ENCODE measurements around the gene STK10.

Gene STK10

DNA sequence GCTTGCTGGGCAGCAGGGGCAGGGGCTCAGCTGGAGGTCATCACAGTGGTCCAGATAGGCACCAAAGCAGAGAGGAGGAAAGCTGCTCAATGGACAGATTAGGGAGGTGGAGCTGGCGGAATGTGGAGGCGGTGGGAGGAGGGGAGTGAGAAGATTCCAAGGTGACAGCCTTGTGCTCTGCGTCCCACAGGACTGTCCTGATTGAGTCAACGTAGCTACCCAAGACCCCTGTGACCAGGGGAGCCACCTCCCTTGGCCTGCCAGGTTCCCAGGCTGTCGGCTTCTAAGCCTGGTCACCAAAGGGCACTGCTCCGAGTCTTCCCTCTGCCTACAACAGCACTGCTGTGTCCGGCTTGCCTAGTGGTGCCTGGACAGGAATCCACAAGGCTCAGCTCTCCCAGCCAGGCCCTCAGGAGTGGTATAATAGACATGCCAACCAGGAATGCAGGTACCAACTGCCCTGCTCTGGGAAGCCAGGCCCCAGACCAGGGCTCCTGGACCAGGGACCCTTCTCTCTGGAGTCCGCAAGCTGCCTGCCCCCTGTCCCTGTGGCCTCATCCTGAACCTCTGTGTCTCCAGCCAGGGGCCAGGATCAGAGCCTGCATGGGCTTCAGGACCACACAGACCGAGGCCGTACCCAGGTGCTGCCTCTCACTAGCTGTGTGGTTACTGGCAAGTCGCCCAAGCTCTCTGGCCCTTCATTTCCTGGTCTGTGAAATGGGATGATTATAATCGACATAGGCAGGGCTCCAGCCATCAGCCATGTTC, 67.9 kb downstream of the STK10 start:
- H3K4me1 ChIP-seq = no peaks in the 10 kb centered on the region
- H3K4me3 ChIP-seq (ENCODE audit: low read depth, low read length) = no peak overlapping the region
- no peaks in the 10 kb centered on the region; the same call in 1 of the 2 replicates for H3K36me3 ChIP-seq
- H3K9me3 ChIP-seq = no peaks in the 10 kb centered on the region
- DNase-seq = no peak
- no peaks in the 10 kb centered on the region for H3K27me3 ChIP-seq
- TF ChIP-seq, protein P1, sequence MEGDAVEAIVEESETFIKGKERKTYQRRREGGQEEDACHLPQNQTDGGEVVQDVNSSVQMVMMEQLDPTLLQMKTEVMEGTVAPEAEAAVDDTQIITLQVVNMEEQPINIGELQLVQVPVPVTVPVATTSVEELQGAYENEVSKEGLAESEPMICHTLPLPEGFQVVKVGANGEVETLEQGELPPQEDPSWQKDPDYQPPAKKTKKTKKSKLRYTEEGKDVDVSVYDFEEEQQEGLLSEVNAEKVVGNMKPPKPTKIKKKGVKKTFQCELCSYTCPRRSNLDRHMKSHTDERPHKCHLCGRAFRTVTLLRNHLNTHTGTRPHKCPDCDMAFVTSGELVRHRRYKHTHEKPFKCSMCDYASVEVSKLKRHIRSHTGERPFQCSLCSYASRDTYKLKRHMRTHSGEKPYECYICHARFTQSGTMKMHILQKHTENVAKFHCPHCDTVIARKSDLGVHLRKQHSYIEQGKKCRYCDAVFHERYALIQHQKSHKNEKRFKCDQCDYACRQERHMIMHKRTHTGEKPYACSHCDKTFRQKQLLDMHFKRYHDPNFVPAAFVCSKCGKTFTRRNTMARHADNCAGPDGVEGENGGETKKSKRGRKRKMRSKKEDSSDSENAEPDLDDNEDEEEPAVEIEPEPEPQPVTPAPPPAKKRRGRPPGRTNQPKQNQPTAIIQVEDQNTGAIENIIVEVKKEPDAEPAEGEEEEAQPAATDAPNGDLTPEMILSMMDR (IDR thresholded peaks at IDR 0.05; ENCODE audit: low read depth, low read length) = no peak

DNA sequence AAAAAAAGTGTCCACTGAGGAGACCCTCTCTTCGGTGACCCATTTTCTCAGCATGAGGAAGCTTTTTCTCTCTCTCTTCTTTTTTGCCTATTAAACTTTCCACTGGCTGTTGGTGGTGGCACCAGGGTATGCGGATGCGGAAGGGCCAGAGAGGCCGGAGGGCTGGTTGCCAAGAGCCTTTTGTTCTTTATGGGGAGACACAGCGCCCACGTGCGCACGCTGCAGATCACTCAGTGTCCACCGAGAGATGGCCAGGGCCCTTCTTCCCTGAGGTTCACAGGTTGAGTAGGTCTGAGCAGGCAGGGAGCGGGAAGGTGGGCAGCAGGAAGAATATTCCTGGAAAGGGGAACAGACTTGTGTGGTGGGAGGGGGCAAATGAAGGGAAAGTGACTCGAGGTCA, 69.1 kb downstream of the STK10 start:
- no peaks in the 10 kb centered on the region; the same call in 1 of the 2 replicates for H3K36me3 ChIP-seq
- TF ChIP-seq, protein P1 (IDR thresholded peaks at IDR 0.05; ENCODE audit: low read depth, low read length) = no peak

DNA sequence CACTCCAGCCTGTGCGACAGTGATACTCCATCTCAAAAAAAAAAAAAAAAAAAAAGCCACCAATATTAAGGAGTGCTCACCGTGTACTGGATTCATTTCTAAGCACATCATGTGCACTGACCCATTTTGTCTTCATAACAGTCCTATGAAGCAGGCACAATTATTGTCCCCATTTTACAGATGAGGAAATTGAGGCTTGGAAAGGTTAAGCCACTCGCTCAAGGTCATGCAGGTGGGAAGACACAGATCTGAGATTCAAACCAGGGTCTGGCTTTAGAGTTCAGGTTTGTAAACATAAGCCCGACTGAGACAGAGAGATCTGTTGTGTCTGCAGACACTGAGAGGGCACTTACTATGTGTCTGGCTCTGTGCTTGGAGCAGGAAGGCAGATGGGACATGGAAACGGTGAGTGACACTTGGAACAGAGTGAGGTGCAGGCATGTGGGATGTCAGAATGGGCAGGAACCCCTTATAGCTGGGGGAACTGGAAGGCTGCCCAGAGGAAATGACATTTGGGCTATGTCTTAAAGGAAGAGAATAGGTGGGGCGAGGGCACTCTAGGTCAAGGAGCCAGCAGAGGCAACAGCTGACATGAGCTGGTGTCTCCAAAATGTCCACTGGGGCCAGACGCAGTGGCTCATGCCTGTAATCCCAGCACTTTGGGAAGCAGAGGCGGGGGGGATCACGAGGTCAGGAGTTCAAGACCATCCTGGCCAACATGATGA, 69.9 kb downstream of the STK10 start:
- Histone ChIP-seq H3K36me3 (no peaks in the 10 kb centered on the region; the same call in 1 of the 2 replicates), H3K27me3 (no peaks in the 10 kb centered on the region), H3K4me3 (ENCODE audit: low read depth, low read length) (no peak overlapping the region), H3K4me1 (no peaks in the 10 kb centered on the region), H3K9me3 (no peaks in the 10 kb centered on the region)
- DNase-seq = no peak
- TF ChIP-seq, protein P1 (IDR thresholded peaks at IDR 0.05; ENCODE audit: low read depth, low read length) = no peak

More for the DNA sequence above, 69.1 kb downstream of the STK10 start:
- no peaks in the 10 kb centered on the region for H3K27me3 ChIP-seq
- H3K9me3 ChIP-seq = no peaks in the 10 kb centered on the region
- H3K4me3 ChIP-seq (ENCODE audit: low read depth, low read length) = no peak overlapping the region
- no peak for DNase-seq
- no peaks in the 10 kb centered on the region for H3K4me1 ChIP-seq

DNA sequence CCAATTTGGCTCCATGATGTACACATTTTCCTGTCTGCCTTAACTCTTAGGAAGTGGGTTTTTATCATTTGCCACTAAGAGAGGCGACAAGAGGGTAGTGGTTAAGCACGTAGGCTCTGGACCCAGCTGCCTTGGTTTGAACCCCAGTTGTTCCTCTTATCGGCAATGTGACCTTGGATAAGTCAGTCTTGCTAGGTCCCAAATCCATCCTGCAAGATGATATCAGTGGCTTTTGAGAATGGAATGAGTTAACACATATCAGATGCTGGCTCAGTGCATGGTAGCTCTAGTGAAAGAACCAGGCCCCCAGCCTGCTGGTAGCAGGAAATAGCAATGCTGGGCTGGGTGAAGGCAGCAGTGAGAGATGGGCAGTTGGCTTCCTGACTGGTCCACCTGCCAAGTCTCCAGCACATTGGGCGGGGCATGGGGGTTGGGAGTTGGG, 72.5 kb downstream of the STK10 start:
- TF ChIP-seq, protein P1 (IDR thresholded peaks at IDR 0.05; ENCODE audit: low read depth, low read length) = no peak
- DNase-seq = no peak
- H3K27me3 ChIP-seq = no peaks in the 10 kb centered on the region
- no peaks in the 10 kb centered on the region for H3K9me3 ChIP-seq
- H3K4me3 ChIP-seq (ENCODE audit: low read depth, low read length) = no peak overlapping the region
- H3K4me1 ChIP-seq = peaks cover 7% of the 10 kb centered on the region; the same call in 1 of the 2 replicates
- H3K36me3 ChIP-seq = no peaks in the 10 kb centered on the region; the same call in 1 of the 2 replicates

DNA sequence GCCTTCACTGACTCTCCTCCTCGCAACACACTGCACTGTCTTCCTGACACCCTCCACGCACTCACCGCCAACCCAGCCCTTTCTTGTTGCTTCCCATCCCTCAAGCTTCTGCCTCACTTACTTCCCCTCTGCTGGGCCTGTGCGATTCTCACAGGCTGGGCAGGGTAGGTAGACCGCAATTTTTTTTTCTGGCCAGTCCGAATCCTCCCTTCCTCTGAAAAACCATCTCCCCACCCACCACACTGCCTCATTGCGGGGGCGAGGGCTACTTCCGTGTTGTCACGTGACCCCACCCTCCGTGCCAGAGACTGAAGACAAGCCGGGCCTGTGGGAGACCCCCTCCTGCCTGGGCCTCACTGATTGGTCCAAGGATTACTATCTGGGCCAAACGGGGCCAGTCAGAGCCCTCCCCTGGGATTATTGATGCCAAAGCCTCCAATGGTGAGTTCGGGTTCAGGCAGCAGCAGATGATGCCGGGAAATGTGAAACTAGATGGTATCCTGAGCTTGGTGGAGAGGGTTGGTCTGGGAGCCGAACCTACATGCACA, 73.1 kb downstream of the STK10 start:
- H3K27me3 ChIP-seq = no peaks in the 10 kb centered on the region
- H3K36me3 ChIP-seq = no peaks in the 10 kb centered on the region; the same call in 1 of the 2 replicates
- H3K4me3 ChIP-seq (ENCODE audit: low read depth, low read length) = no peak overlapping the region
- TF ChIP-seq, protein P1 (IDR thresholded peaks at IDR 0.05; ENCODE audit: low read depth, low read length) = no peak
- no peak for DNase-seq
- H3K4me1 ChIP-seq = peaks cover 7% of the 10 kb centered on the region; the same call in 1 of the 2 replicates
- no peaks in the 10 kb centered on the region for H3K9me3 ChIP-seq
